Left lung (tissue), 10 donors: ENCODE results near the gene CLMP. TPM values are rescaled to one million over a fixed set of nuclear protein-coding genes. Genes with fewer than 3 reads are reported as not detected.

Experiments
- ATAC-seq: fragments of 200-7000 bp; cut with Tn5 transposase; one replicate; pipeline ENCODE4 v1.9.1; 2020; ENCODE audit warnings: moderate library complexity
- DNase-seq, 4 donors: peaks; one replicate each; pipeline ENCODE4 v3.0.0-alpha.2; 2013 to 2020
- H3K27ac ChIP-seq, 2 donors: fragments of 200-600 bp; sonication (generic) in 1 of 2; one replicate each; pipeline versions ENCODE4 v1.5.0 to v1.8.0; 2020 to 2021
- H3K27me3 ChIP-seq, 2 donors: fragments of 200-600 bp; sonication (generic) in 1 of 2; one replicate each; pipeline versions ENCODE4 v1.5.0 to v1.8.0; 2020 to 2021
- H3K36me3 ChIP-seq, 2 donors: fragments of 200-600 bp; sonication (generic) in 1 of 2; one replicate each; pipeline versions ENCODE4 v1.5.0 to v1.8.0; 2020 to 2021
- H3K4me1 ChIP-seq, 2 donors: fragments of 200-600 bp; one replicate each; pipeline ENCODE4 v1.8.0; 2021
- H3K4me3 ChIP-seq, 2 donors: fragments of 200-600 bp; sonication (generic) in 1 of 2; one replicate each; pipeline versions ENCODE4 v1.5.0 to v1.8.0; 2020 to 2021; ENCODE audit warnings: mild to moderate bottlenecking in 1 of 2
- H3K9me3 ChIP-seq, 2 donors: fragments of 200-600 bp; sonication (generic) in 1 of 2; one replicate each; pipeline versions ENCODE4 v1.5.0 to v1.8.0; 2020 to 2021
- intact Hi-C, 2 donors: fragments of 100-400 bp; cut with DNase I; formaldehyde crosslinking; loops; one replicate each; pipeline versions ENCODE4 v1.11.2 to v1.14.2; 2022
- polyA plus RNA-seq, 6 donors: library from polyadenylated mRNA; unstranded; fragments of 120-200 nt; gene quantifications; one replicate each; pipeline ENCODE4 v1.2.1, GENCODE V29; 2013; ENCODE audit not compliant: insufficient read length in 6 of 6
- total RNA-seq, 2 donors: library from RNA; stranded (reverse); fragmentation: NEBNext Ultra II Directional; extraction: Animal tissue kit (Norgen Biotek cat#: 25700); gene quantifications; one replicate each; pipeline ENCODE4 v1.2.1, GENCODE V29; 2021
- TF ChIP-seq, protein P1 (sequence below), 2 donors: fragments of 200-600 bp; sonication (generic) in 1 of 2; IDR thresholded peaks; one replicate each; pipeline versions ENCODE4 v1.5.0 to v1.8.0; 2021; ENCODE audit warnings: antibody characterized with exemption in 2 of 2
- donor health status: DM: no; HTN: yes; CAD: no.
- donor health status: DM: no; HTN: no; CAD: no.

Gene CLMP
- total and polyA plus RNA-seq, 8 donors: 16.5 to 22.5 (median 18.1) TPM

DNA sequence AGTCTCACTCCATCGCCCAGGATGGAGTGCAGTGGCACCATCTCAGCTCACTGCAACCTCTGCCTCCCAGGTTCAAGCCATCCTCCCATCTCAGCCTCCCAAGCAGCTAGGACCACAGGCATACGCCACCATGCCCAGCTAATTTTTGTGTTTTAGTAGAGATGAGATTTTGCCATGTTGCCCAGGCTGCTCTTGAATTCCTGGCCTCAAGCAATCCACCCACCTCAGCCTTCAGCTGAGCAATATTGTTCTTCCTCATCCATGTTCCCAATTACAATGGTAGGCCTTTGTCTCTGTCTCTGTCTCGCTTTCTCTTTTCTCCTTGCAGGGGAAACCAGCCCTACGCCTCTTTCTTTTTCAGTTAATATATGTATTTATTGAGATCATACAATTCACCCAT is 143.4 kb downstream of the CLMP start:
- ATAC-seq (no peak), DNase-seq (no peak)
- intact Hi-C loops: no loop called here
- Histone ChIP-seq H3K27me3 (no peaks in the 10 kb centered on the region), H3K36me3 (peaks cover 1 to 34% of the 10 kb centered on the region in 2 donors), H3K9me3 (no peaks in the 10 kb centered on the region), H3K4me3 (no peak overlapping the region), H3K4me1 (peaks cover 5 to 24% of the 10 kb centered on the region in 2 donors), H3K27ac (no peak overlapping the region)
- TF ChIP-seq, protein P1, sequence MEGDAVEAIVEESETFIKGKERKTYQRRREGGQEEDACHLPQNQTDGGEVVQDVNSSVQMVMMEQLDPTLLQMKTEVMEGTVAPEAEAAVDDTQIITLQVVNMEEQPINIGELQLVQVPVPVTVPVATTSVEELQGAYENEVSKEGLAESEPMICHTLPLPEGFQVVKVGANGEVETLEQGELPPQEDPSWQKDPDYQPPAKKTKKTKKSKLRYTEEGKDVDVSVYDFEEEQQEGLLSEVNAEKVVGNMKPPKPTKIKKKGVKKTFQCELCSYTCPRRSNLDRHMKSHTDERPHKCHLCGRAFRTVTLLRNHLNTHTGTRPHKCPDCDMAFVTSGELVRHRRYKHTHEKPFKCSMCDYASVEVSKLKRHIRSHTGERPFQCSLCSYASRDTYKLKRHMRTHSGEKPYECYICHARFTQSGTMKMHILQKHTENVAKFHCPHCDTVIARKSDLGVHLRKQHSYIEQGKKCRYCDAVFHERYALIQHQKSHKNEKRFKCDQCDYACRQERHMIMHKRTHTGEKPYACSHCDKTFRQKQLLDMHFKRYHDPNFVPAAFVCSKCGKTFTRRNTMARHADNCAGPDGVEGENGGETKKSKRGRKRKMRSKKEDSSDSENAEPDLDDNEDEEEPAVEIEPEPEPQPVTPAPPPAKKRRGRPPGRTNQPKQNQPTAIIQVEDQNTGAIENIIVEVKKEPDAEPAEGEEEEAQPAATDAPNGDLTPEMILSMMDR (IDR thresholded peaks at IDR 0.05): no peak

DNA sequence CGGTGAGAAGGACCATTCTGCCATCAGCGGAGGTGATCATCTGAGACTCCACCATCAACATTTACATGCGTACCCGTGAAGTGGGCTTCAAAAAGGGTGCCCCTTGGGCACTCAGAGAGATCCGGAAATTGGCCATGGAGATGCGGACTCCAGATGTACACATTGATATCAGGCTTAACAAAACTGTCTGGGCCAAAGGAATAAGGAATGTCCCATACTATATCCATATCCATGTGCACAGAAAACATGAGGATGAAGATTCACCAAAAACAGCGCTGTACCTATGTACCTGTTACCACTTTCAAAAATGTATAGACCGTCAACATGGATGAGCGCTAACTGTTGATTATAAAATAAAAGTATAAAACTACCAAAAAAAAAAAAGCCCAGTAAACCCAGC is 143.9 kb downstream of the CLMP start:
- intact Hi-C loops: no loop called here
- no peak for DNase-seq
- ATAC-seq: no peak

DNA sequence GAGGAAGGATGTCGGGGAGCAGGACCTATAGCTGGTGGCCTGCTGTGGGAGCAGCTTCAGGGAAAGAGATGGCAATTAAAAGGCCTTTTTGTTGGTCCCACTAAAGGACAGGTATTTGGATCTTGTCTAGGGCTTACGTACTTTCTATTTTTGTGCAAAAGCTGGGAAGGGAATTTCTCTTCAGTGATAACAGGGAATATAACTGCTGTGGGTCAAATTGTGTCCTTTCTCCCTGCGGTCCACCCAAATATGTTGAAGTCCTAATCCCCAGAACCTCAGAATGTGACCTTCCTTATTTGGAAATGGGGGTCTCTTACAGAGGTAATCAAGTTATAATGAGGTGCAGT is 147.1 kb downstream of the CLMP start:
- TF ChIP-seq, protein P1 (IDR thresholded peaks at IDR 0.05): no peak
- Histone ChIP-seq H3K27ac (no peak overlapping the region), H3K4me1 (no peaks in the 10 kb centered on the region), H3K36me3 (no peaks in the 10 kb centered on the region), H3K27me3 (no peaks in the 10 kb centered on the region), H3K9me3 (no peaks in the 10 kb centered on the region), H3K4me3 (no peak overlapping the region)
- ATAC-seq (no peak), DNase-seq (no peak)
- intact Hi-C loops: no loop called here

More for the DNA sequence above, 143.9 kb downstream of the CLMP start:
- TF ChIP-seq, protein P1 (IDR thresholded peaks at IDR 0.05): no peak
- H3K36me3 ChIP-seq: peaks cover 0 to 29% of the 10 kb centered on the region in 2 donors
- H3K4me1 ChIP-seq: peaks cover under 1 to 20% of the 10 kb centered on the region in 2 donors
- no peak overlapping the region for H3K4me3 ChIP-seq
- no peak overlapping the region for H3K27ac ChIP-seq
- no peaks in the 10 kb centered on the region for H3K9me3 ChIP-seq
- H3K27me3 ChIP-seq: no peaks in the 10 kb centered on the region

DNA sequence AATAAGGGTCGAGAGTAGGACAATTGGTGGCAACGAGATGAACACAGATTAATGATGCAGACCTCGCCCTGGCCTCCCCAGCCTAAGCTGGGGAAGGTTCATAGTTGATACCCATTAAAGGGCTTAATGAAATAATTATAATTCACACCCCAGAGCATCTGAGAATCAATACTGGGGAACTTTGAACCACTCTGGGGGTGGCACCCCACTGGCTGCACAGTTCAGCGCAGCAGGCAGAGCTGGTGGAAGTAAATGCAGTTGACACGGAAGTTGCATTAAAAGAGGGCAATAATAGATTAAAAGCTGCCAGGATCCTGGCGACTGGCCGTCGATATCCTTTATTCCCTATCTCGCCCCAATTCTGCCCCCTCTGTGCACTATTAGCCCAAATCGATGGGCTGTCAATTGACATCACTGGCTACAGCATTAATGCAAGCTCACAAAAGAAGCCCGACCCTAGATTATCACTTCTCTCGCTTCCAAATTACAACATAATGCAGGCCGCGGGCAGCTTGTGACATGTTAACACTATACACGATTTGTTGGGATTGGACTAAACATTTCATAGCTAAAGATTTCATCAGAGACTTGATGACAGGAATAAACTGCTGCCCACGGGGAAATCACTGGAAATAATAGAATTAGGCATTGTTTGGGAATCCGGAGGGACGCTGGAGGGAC is 147.6 kb downstream of the CLMP start:
- Histone ChIP-seq H3K27me3 (no peaks in the 10 kb centered on the region), H3K36me3 (no peaks in the 10 kb centered on the region), H3K27ac (no peak overlapping the region), H3K9me3 (no peaks in the 10 kb centered on the region), H3K4me1 (no peaks in the 10 kb centered on the region), H3K4me3 (no peak overlapping the region)
- no peak for ATAC-seq
- TF ChIP-seq, protein P1 (IDR thresholded peaks at IDR 0.05): no peak
- intact Hi-C loops: no loop called here
- DNase-seq: no peak

DNA sequence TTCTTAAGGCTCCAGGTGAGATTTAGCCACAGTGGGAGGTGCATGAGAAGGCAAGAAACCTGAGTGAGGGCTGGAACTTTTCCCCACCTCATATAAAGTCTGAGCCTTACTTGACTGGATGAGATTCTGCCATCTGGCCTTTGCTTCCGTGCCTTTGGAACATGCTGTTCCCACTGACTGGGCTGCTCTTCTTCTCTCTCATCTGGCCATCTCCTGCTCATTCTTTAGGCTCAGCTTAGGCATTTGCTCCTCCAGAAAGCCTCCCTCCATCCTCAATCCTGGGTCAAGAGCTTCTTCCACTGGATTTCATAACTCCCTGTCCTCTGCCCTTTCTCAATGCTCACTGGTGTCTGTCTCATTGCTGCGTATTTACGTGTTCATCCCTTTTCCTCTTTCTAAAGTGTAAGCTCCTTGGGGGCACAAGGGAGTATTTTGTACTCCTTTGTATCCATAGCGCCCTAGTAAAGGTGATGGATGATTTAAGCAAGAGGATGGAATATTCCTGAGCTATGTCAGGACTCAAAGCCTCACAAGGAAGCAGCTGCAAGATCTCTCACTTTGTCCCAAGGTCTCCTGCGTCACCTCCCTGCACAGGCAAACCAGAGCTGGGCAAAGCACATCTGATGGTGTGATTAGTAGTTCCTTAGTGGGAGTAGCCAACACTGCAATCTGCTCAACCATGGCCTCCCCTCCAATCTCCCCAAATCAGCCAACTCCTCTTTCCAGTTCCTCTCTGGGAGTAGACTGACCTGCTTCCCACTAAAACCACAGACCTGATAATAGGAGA is 148.4 kb downstream of the CLMP start:
- Histone ChIP-seq H3K4me1 (no peaks in the 10 kb centered on the region), H3K36me3 (no peaks in the 10 kb centered on the region), H3K27me3 (no peaks in the 10 kb centered on the region), H3K27ac (no peak overlapping the region), H3K9me3 (no peaks in the 10 kb centered on the region), H3K4me3 (no peak overlapping the region)
- TF ChIP-seq, protein P1 (IDR thresholded peaks at IDR 0.05): no peak
- DNase-seq (no peak), ATAC-seq (no peak)
- intact Hi-C loops: no loop called here
